ENCODE measurements around the gene TRIM65. TPM values are rescaled to one million over a fixed set of nuclear protein-coding genes. Genes with fewer than 3 reads are reported as not detected.
A peak's percentile ranks its signal among the peaks of the same experiment; 100 is the strongest.

Gene TRIM65
- total and polyA plus RNA-seq, 2 of the 13 experiments (the other 11 are each of a cell fraction or from before 2014, with no cell fraction given): 10.3 to 22.4 TPM

DNA sequence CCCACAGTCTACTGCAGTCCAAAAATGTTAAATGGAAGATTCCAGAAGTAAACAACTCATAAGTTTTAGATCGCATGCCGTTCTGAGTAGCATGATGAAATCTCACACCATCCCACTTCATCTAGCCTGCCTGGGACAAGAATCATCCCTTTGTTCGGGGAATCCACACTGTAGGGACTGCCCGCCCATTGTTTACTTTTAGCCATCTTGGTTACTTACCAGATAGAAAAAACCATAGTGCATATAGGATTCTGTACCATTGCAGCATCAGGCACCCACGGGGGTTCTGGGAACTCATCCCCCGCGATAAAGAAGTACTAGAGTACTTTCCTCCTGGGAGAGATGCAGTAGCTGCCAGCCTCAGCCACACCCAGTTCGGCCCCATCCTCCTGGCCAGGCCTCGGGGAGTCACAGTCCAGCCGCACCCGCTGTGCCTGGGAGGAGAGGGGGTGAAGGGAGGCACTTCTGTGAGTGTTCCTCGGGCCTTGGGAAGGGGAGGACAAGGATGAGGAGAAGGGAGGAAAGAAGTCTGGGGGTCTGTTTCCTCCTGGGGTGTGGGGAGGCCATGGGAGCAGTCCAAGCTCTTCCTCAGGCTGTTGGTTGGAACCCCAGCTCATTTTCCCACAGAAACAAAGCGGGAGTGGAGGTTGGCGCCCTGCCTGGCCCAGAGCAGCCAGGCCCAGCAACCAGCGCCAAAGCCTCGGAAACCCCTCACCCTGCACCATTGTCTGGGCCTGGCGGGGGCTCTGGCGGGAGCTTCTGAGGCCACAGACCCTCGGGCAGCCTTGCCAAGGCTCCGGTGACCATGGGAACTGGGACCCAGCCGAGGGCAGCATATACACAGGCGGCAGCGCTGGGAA, 27.2 kb downstream of the TRIM65 start (continued):
- peak; percentile 38; the same call in 1 of the 2 replicates for TF ChIP-seq ZNF205 (CRISPR knock-in tag; IDR thresholded peaks at IDR 0.05)
- TF ChIP-seq ZNF138 (CRISPR knock-in tag; IDR thresholded peaks at IDR 0.05; ENCODE audit: low read depth): 0 out of 2 replicates have a peak, but pooled peaks have one; percentile 70
- no peak for TF ChIP-seq SSRP1 (CRISPR knock-in tag; IDR thresholded peaks at IDR 0.05)
- TF ChIP-seq, protein P1, sequence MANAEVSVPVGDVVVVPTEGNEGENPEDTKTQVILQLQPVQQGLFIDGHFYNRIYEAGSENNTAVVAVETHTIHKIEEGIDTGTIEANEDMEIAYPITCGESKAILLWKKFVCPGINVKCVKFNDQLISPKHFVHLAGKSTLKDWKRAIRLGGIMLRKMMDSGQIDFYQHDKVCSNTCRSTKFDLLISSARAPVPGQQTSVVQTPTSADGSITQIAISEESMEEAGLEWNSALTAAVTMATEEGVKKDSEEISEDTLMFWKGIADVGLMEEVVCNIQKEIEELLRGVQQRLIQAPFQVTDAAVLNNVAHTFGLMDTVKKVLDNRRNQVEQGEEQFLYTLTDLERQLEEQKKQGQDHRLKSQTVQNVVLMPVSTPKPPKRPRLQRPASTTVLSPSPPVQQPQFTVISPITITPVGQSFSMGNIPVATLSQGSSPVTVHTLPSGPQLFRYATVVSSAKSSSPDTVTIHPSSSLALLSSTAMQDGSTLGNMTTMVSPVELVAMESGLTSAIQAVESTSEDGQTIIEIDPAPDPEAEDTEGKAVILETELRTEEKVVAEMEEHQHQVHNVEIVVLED (CRISPR knock-in tag; IDR thresholded peaks at IDR 0.05; ENCODE audit: borderline replicate concordance): peak; percentile 15; the same call in 1 of the 2 replicates
- TF ChIP-seq DNMT3B (CRISPR knock-in tag; conservative IDR thresholded peaks at IDR 0.05): peak; percentile 62; the same call in 1 of the 2 replicates
- TF ChIP-seq, protein P2, sequence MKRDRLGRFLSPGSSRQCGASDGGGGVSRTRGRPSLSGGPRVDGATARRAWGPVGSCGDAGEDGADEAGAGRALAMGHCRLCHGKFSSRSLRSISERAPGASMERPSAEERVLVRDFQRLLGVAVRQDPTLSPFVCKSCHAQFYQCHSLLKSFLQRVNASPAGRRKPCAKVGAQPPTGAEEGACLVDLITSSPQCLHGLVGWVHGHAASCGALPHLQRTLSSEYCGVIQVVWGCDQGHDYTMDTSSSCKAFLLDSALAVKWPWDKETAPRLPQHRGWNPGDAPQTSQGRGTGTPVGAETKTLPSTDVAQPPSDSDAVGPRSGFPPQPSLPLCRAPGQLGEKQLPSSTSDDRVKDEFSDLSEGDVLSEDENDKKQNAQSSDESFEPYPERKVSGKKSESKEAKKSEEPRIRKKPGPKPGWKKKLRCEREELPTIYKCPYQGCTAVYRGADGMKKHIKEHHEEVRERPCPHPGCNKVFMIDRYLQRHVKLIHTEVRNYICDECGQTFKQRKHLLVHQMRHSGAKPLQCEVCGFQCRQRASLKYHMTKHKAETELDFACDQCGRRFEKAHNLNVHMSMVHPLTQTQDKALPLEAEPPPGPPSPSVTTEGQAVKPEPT (CRISPR knock-in tag; IDR thresholded peaks at IDR 0.05; ENCODE audit: low read depth): peak; percentile 85; the same call in 1 of the 2 replicates
- peak; percentile 50; the same call in 1 of the 2 replicates for TF ChIP-seq ZSCAN22 (CRISPR knock-in tag; IDR thresholded peaks at IDR 0.05)
- peak; percentile 82 for TF ChIP-seq HDAC2 (CRISPR knock-in tag; IDR thresholded peaks at IDR 0.05)
- TF ChIP-seq, protein P3, sequence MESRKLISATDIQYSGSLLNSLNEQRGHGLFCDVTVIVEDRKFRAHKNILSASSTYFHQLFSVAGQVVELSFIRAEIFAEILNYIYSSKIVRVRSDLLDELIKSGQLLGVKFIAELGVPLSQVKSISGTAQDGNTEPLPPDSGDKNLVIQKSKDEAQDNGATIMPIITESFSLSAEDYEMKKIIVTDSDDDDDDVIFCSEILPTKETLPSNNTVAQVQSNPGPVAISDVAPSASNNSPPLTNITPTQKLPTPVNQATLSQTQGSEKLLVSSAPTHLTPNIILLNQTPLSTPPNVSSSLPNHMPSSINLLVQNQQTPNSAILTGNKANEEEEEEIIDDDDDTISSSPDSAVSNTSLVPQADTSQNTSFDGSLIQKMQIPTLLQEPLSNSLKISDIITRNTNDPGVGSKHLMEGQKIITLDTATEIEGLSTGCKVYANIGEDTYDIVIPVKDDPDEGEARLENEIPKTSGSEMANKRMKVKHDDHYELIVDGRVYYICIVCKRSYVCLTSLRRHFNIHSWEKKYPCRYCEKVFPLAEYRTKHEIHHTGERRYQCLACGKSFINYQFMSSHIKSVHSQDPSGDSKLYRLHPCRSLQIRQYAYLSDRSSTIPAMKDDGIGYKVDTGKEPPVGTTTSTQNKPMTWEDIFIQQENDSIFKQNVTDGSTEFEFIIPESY (CRISPR knock-in tag; IDR thresholded peaks at IDR 0.05): peak; percentile 97
- TF ChIP-seq, protein P4, sequence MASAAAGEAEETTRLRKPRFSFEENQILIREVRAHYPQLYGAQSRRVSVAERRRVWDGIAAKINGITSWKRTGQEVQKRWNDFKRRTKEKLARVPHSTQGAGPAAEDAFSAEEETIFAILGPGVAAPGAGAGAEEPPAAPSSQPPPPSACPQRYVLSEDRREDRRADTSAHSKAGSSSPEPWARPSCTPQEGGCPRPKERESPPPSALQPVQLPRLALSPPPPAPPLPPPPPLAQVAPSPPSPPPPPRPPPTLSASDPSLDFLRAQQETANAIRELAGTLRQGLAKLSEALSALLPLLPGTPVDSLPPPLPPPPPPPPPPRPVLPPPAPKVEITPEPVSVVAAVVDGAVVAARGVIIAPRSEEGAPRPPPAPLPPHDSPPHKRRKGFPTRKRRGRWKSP (CRISPR knock-in tag; IDR thresholded peaks at IDR 0.05): peak; percentile 90; the same call in 1 of the 2 replicates
- TF ChIP-seq MTA3 (CRISPR knock-in tag; IDR thresholded peaks at IDR 0.05): no peak
- peak; percentile 88 for TF ChIP-seq RFXANK (CRISPR knock-in tag; IDR thresholded peaks at IDR 0.05)
- TF ChIP-seq ZBTB3 (CRISPR knock-in tag; IDR thresholded peaks at IDR 0.05; ENCODE audit: borderline replicate concordance, low read depth): peak; percentile 86; the same call in 1 of the 2 replicates
- TF ChIP-seq ELF3 (CRISPR knock-in tag; IDR thresholded peaks at IDR 0.05): peak; percentile 43
- TF ChIP-seq MYC (CRISPR knock-in tag; IDR thresholded peaks at IDR 0.05; ENCODE audit: borderline replicate concordance): peak; percentile 47
- TF ChIP-seq ZNF124 (CRISPR knock-in tag; IDR thresholded peaks at IDR 0.05): peak; percentile 62
- peak; percentile 40; the same call in 1 of the 2 replicates for TF ChIP-seq HNF4G (IDR thresholded peaks at IDR 0.05; ENCODE audit: borderline replicate concordance, low read depth, low read length)
- TF ChIP-seq HNF4G (CRISPR knock-in tag; IDR thresholded peaks at IDR 0.05; ENCODE audit: borderline replicate concordance, low read depth): no peak
- peak; percentile 83 for TF ChIP-seq ZNF331 (CRISPR knock-in tag; IDR thresholded peaks at IDR 0.05)
- 0 out of 2 replicates have a peak, but pooled peaks have one; percentile 44 for TF ChIP-seq ZNF3 (CRISPR knock-in tag; IDR thresholded peaks at IDR 0.05)
- TF ChIP-seq, protein P5, sequence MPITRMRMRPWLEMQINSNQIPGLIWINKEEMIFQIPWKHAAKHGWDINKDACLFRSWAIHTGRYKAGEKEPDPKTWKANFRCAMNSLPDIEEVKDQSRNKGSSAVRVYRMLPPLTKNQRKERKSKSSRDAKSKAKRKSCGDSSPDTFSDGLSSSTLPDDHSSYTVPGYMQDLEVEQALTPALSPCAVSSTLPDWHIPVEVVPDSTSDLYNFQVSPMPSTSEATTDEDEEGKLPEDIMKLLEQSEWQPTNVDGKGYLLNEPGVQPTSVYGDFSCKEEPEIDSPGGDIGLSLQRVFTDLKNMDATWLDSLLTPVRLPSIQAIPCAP (CRISPR knock-in tag; IDR thresholded peaks at IDR 0.05; ENCODE audit: low read depth): peak; percentile 62; the same call in 1 of the 2 replicates

All from HepG2 (cell line).